DOHH2 (cell line): ENCODE results near the gene MYO1D.

Experiments used
- CTCF ChIP-seq: fragments of 200-600 bp; sonication (generic); IDR thresholded peaks from one replicate; pipeline ENCODE4 v1.5.1; 2014; ENCODE audit warnings: antibody characterized with exemption, mild to moderate bottlenecking, low read depth, low read length; ENCODE audit not compliant: poor library complexity, severe bottlenecking
- EZH2phosphoT487 ChIP-seq: fragments of 200-600 bp; sonication (generic); IDR thresholded peaks from 2 replicates; pipeline ENCODE4 v1.6.1; 2017; ENCODE audit warnings: borderline replicate concordance, mild to moderate bottlenecking, antibody characterized with exemption, low read length, moderate library complexity, mixed read lengths

GRCh38 chr17:32689348-32689747 lies 187.6 kb downstream of the MYO1D start:
- TF ChIP-seq CTCF (no peak), EZH2phosphoT487 (no peak)
